ENCODE measurements around the gene GLB1L.

GLB1L gene

GRCh38 chr2:219252900-219253752 is 7.9 kb upstream of the GLB1L start, which contains the start of gene TUBA4B:
TUBA4B (plus strand) TSS chr2:219253243; CDS start chr2:219253408, 165 bp downstream.
- peak; percentile 49 to 58 for DNase-seq

GRCh38 chr2:219252570-219252899 is 7.3 kb upstream of the GLB1L start:
- DNase-seq: no peak

- peak in 1 of 2 donors; percentile 34 for DNase-seq
Measured at GRCh38 chr2:219252084-219252483, 6.8 kb upstream of the GLB1L start.

GRCh38 chr2:219251656-219252055 is 6.4 kb upstream of the GLB1L start:
- DNase-seq: no peak

- no peak for DNase-seq
Measured at GRCh38 chr2:219250049-219250781, 5.0 kb upstream of the GLB1L start.

GRCh38 chr2:219249203-219249980 is 4.1 kb upstream of the GLB1L start:
- peak; percentile 69 to 70 for DNase-seq

- no peak for DNase-seq
Measured at GRCh38 chr2:219248845-219249202, 3.6 kb upstream of the GLB1L start.

- peak; percentile 74 to 87 for DNase-seq
Measured at GRCh38 chr2:219247678-219248642, 2.7 kb upstream of the GLB1L start.

GRCh38 chr2:219246559-219246958 is 1.3 kb upstream of the GLB1L start:
- no peak for DNase-seq

- no peak for DNase-seq
Measured at GRCh38 chr2:219245899-219246230, 621 bp upstream of the GLB1L start.

- no peak for DNase-seq
Measured at GRCh38 chr2:219244789-219245147, 476 bp downstream of the GLB1L start.

- peak in 1 of 2 donors; percentile 41 for DNase-seq
Measured at GRCh38 chr2:219243291-219243761, 1.9 kb downstream of the GLB1L start.

GRCh38 chr2:219234331-219234730 is 10.9 kb downstream of the GLB1L start:
- DNase-seq: no peak

- no peak for DNase-seq
Measured at GRCh38 chr2:219230059-219230540, 15.1 kb downstream of the GLB1L start.

GRCh38 chr2:219229305-219230058 is 15.8 kb downstream of the GLB1L start, which contains the start of the genes ANKZF1 and ATG9A:
ANKZF1 (plus strand) TSS chr2:219229806; CDS start chr2:219230258, 452 bp downstream.
ATG9A (minus strand) TSS chr2:219229636; CDS start chr2:219228024, 1,612 bp downstream.
- DNase-seq: peak; percentile 99

- DNase-seq: no peak
Measured at GRCh38 chr2:219228911-219229304, 16.3 kb downstream of the GLB1L start.

- no peak for DNase-seq
Measured at GRCh38 chr2:219228041-219228910, 17.0 kb downstream of the GLB1L start.

GRCh38 chr2:219225350-219225749 is 19.9 kb downstream of the GLB1L start:
- DNase-seq: peak in 1 of 2 donors; percentile 42

GRCh38 chr2:219223831-219224610 is 21.2 kb downstream of the GLB1L start:
- DNase-seq: no peak

Measured in CD4-positive, alpha-beta T cell treated with Interleukin-4 for 1 hour (primary cell).